Activated T-helper 1 cell treated with anti-CD3 and anti-CD28 coated beads, Interleukin-12 subunit alpha, Interleukin-12 subunit beta, Interleukin-2, Interleukin-4 antibody, amounts not matched to agents 30 ng/mL and 10 ng/mL and 1 ng/mL, durations not matched to agents 14 hours and 24 hours and 36 hours (primary cell): Measurements from ENCODE around the gene MYL7. TPM values are rescaled to one million over a fixed set of nuclear protein-coding genes. Genes with fewer than 3 reads are reported as not detected.

Source experiments
- DNase-seq: peaks from one replicate; pipeline ENCODE4 v3.0.0; 2021; ENCODE audit warnings: low spot score
- H3K27ac Mint-ChIP-seq: one replicate; pipeline ENCODE4 v1.8.0; 2021; ENCODE audit warnings: mild to moderate bottlenecking, mixed read lengths
- H3K27me3 Mint-ChIP-seq: one replicate; pipeline ENCODE4 v1.8.0; 2022; ENCODE audit warnings: mild to moderate bottlenecking, moderate library complexity, mixed read lengths; ENCODE audit not compliant: insufficient read depth
- H3K36me3 Mint-ChIP-seq: one replicate; pipeline ENCODE4 v1.8.0; 2021; ENCODE audit warnings: low read depth, mixed read lengths
- H3K4me1 Mint-ChIP-seq: one replicate; pipeline ENCODE4 v1.8.0; 2021; ENCODE audit warnings: low read depth, mixed read lengths
- H3K4me3 Mint-ChIP-seq: one replicate; pipeline ENCODE4 v1.8.0; 2021; ENCODE audit warnings: mild to moderate bottlenecking, moderate library complexity, mixed read lengths
- H3K9me3 Mint-ChIP-seq: one replicate; pipeline ENCODE4 v1.8.0; 2021; ENCODE audit warnings: mixed read lengths
- intact Hi-C: fragments of 100-400 bp; cut with micrococcal nuclease; formaldehyde crosslinking; loops from one replicate; pipeline ENCODE4 v1.15.1; 2024
- total RNA-seq: library from RNA; stranded (reverse); gene quantifications from 2 replicates; pipeline ENCODE4 v1.2.3, GENCODE V29; 2022

MYL7 gene
- total RNA-seq, 1 donor from 2014 or later, result not detected

DNA sequence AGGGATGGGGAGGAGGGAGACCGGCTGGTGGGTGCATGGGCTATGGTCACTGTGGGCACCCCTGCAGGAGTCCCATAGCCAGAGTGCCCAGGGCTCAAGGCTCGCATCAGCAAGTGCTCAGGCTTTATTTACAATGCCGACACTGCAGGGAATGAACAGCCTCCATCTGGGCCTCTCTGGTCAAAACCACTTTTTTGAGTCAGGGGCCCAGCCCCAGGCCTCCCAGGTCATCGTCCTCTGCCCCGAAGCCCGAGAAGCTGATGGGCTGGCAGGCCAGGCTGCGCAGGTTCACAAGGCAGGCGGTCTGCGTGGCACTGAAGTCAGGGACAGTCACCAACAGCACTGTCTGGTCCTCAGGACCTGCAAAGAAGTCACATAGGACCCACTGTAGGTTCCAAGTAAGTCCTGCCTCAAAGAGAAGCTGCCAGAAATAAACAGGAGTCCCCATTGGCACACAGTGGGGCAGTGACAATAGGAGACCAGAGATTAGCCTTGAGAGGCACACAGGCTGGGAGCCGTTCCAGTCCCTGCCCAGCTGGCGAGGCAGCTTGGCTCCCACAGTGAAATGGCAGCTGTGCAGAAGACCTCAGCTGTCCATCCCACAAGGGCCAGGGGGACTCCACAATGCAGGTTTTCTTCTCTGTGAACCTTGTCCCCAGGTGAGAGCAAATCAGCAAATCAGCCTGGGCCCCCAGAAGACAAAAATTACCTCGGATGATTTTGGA is 26.4 kb downstream of the MYL7 start:
- Mint-ChIP-seq H3K4me3 (no peak overlapping the region), H3K4me1 (peaks cover 7% of the 10 kb centered on the region), H3K9me3 (no peaks in the 10 kb centered on the region), H3K36me3 (peaks cover 21% of the 10 kb centered on the region), H3K27me3 (no peaks in the 10 kb centered on the region), H3K27ac (no peak overlapping the region)
- intact Hi-C loops, result no loop called here
- DNase-seq, result no peak

DNA sequence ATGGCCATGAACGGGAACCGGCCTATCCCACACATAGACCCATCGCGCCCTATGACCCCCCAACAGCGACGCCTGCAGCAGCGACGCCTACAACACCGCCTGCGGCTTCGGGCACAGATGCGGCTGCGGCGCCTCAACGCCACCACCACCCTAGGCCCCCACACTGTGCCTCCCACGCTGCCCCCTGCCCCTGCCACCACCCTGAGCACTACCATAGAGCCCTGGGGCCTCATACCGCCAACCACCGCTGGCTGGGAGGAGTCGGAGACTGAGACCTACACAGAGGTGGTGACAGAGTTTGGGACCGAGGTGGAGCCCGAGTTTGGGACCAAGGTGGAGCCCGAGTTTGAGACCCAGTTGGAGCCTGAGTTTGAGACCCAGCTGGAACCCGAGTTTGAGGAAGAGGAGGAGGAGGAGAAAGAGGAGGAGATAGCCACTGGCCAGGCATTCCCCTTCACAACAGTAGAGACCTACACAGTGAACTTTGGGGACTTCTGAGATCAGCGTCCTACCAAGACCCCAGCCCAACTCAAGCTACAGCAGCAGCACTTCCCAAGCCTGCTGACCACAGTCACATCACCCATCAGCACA is 27.3 kb downstream of the MYL7 start:
- Mint-ChIP-seq H3K27me3 (no peaks in the 10 kb centered on the region), H3K4me1 (no peaks in the 10 kb centered on the region), H3K9me3 (no peaks in the 10 kb centered on the region), H3K36me3 (peaks cover 12% of the 10 kb centered on the region), H3K4me3 (no peak overlapping the region), H3K27ac (no peak overlapping the region)
- intact Hi-C loops, result no loop called here
- DNase-seq, result no peak

DNA sequence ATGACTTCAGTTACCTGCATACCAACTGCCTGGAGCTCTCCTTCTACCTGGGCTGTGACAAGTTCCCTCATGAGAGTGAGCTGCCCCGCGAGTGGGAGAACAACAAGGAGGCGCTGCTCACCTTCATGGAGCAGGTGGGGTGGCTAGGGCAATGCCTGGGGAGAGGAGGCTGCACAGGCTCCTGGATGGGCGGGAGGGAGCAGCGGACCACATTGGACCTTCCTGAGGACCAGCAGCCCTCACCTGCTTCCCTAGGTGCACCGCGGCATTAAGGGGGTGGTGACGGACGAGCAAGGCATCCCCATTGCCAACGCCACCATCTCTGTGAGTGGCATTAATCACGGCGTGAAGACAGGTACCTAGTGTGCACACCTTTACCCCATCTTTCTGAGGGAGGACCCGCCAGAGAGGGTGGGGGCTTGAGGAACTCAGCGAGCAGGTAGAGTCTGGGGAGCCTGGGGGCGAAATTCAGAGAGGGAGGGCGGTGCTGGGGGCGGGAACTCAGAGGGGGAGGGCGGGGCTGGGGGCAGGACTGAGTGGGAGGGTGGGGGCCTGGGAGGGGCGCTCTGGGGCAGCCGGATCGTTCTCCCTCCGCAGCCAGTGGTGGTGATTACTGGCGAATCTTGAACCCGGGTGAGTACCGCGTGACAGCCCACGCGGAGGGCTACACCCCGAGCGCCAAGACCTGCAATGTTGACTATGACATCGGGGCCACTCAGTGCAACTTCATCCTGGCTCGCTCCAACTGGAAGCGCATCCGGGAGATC is 28.0 kb downstream of the MYL7 start:
- no peak for DNase-seq
- H3K4me3 Mint-ChIP-seq, result no peak overlapping the region
- peaks cover 9% of the 10 kb centered on the region for H3K36me3 Mint-ChIP-seq
- no peaks in the 10 kb centered on the region for H3K4me1 Mint-ChIP-seq
- no peaks in the 10 kb centered on the region for H3K27me3 Mint-ChIP-seq
- no peaks in the 10 kb centered on the region for H3K9me3 Mint-ChIP-seq
- H3K27ac Mint-ChIP-seq, result no peak overlapping the region
- intact Hi-C loops, result no loop called here

DNA sequence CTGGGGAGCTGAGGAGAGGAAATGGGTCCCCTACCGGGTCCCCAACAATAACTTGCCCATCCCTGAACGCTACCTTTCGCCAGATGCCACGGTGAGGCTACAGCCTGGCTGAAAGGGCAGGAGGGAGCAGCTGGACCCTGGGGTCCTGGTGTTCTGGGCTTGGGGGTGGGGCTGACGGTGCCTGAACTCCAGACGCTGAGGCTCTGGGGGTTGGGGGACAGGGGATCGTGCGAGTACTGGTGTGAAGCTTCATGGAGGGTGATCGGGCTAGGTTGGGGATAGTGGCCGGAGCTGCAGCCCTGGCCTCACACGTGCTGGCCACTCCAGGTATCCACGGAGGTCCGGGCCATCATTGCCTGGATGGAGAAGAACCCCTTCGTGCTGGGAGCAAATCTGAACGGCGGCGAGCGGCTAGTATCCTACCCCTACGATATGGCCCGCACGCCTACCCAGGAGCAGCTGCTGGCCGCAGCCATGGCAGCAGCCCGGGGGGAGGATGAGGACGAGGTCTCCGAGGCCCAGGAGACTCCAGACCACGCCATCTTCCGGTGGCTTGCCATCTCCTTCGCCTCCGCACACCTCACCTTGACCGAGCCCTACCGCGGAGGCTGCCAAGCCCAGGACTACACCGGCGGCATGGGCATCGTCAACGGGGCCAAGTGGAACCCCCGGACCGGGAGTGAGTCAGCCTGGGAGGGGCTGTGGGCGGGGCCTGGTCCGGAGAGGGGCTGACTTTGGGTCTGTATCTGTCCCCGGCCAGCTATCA is 28.7 kb downstream of the MYL7 start:
- no peak overlapping the region for H3K4me3 Mint-ChIP-seq
- H3K36me3 Mint-ChIP-seq, result peaks cover 5% of the 10 kb centered on the region
- H3K27me3 Mint-ChIP-seq, result no peaks in the 10 kb centered on the region
- intact Hi-C loops, result no loop called here
- no peaks in the 10 kb centered on the region for H3K9me3 Mint-ChIP-seq
- no peaks in the 10 kb centered on the region for H3K4me1 Mint-ChIP-seq
- no peak overlapping the region for H3K27ac Mint-ChIP-seq
- no peak for DNase-seq

DNA sequence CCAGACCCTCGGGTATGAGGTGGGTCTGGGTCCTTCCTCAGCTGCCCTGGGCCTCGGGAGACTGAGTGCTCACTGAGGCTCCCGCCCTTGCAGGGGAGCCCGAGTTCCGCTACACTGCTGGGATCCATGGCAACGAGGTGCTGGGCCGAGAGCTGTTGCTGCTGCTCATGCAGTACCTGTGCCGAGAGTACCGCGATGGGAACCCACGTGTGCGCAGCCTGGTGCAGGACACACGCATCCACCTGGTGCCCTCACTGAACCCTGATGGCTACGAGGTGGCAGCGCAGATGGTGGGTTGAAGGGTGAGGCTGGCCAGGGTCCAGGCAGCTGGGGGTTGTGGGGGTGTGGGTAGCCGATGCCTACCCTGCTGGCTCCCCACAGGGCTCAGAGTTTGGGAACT is 29.4 kb downstream of the MYL7 start:
- Mint-ChIP-seq H3K36me3 (peaks cover 5% of the 10 kb centered on the region), H3K4me3 (no peak overlapping the region), H3K9me3 (no peaks in the 10 kb centered on the region), H3K27me3 (no peaks in the 10 kb centered on the region), H3K27ac (no peak overlapping the region), H3K4me1 (no peaks in the 10 kb centered on the region)
- intact Hi-C loops, result no loop called here
- DNase-seq, result no peak

DNA sequence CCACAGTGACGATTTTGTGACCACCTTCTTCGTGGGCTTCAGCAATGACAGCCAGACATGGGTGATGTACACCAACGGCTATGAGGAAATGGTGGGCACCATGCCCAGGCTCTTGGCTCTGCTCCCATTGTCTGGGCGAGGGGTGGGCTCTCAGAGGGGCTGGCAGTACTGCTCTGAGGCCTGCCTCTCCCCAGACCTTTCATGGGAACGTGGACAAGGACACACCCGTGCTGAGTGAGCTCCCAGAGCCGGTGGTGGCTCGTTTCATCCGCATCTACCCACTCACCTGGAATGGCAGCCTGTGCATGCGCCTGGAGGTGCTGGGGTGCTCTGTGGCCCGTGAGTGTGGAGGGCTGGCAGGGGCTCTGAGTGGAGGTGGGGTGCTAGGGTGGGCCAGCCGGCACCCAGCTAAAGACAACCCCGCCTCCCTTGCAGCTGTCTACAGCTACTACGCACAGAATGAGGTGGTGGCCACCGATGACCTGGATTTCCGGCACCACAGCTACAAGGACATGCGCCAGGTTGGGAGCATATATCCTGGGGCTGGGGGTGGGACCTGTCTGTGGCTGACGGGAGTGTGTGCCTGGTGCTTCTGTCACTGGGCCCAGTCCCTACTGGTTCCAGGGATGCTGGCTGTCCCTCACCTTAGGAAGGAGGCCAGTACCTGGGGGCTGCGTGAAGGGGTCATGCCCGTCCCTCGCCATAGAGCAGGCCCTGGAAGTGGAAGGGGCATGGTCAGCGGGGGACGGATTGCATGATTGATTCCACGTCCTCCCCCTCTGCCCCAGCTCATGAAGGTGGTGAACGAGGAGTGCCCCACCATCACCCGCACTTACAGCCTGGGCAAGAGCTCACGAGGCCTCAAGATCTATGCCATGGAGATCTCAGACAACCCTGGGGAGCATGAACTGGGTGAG is 30.2 kb downstream of the MYL7 start:
- Mint-ChIP-seq H3K9me3 (no peaks in the 10 kb centered on the region), H3K36me3 (peaks cover 5% of the 10 kb centered on the region), H3K4me3 (no peak overlapping the region), H3K4me1 (no peaks in the 10 kb centered on the region), H3K27me3 (no peaks in the 10 kb centered on the region), H3K27ac (no peak overlapping the region)
- intact Hi-C loops, result no loop called here
- no peak for DNase-seq

DNA sequence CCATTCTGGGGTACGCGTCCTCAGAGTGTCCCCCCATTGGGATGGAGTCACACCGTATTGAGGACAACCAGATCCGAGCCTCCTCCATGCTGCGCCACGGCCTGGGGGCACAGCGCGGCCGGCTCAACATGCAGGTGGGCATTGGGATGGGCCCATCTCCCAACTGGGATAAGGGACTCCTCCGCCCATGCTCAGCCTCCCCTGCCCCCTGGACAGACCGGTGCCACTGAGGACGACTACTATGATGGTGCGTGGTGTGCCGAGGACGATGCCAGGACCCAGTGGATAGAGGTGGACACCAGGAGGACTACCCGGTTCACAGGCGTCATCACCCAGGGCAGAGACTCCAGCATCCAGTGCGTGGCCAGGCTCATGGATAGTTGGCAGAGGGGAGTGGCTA is 31.1 kb downstream of the MYL7 start:
- peaks cover 8% of the 10 kb centered on the region for H3K27me3 Mint-ChIP-seq
- H3K9me3 Mint-ChIP-seq, result no peaks in the 10 kb centered on the region
- no peak for DNase-seq
- H3K4me1 Mint-ChIP-seq, result peaks cover 9% of the 10 kb centered on the region
- H3K4me3 Mint-ChIP-seq, result no peak overlapping the region
- no peak overlapping the region for H3K27ac Mint-ChIP-seq
- peaks cover 5% of the 10 kb centered on the region for H3K36me3 Mint-ChIP-seq
- intact Hi-C loops, result no loop called here

DNA sequence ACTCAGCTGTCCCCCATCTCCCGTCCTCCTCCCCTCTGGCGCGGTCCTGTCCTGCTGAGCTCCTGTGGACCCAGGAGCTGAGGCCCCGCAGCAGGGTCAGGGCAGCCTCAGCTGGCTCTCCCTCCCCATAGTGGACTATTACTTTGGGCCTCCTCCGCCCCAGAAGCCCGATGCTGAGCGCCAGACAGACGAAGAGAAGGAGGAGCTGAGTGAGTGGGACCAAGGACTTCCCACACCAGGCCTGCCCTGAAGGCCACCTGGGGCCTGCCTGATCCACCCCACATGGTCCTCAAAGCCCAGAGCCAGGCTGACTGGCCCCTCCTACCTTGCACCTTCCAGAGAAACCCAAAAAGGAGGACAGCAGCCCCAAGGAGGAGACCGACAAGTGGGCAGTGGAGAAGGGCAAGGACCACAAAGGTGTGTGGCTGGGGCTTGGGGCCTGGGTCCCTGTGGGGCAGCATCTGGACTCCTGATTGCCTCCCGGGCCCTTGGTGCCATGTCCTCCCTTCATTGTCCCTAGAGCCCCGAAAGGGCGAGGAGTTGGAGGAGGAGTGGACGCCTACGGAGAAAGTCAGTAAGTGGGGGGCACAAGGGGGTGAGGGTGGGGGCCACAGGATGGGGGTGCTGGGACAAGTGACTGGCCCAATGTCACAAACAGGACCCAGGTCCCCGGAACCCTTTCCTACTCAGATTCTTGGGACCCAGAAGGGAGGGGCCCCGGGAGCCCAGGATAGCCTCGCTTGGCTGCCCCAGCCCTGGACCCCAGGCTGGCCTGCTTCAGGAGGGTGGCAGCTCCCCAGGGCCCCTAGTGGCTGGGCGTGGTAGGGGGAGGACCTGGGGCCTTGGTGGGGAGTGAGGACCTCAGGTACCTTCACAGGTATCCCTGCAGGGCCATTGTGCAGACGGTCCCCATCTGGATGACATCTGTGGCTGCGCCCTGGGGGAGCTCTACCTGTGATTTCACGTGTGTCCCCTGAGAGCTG is 32.1 kb downstream of the MYL7 start:
- DNase-seq, result no peak
- H3K27me3 Mint-ChIP-seq, result peaks cover 8% of the 10 kb centered on the region
- intact Hi-C loops, result no loop called here
- H3K36me3 Mint-ChIP-seq, result peaks cover 4% of the 10 kb centered on the region
- no peak overlapping the region for H3K27ac Mint-ChIP-seq
- peaks cover 10% of the 10 kb centered on the region for H3K4me1 Mint-ChIP-seq
- no peaks in the 10 kb centered on the region for H3K9me3 Mint-ChIP-seq
- H3K4me3 Mint-ChIP-seq, result no peak overlapping the region

DNA sequence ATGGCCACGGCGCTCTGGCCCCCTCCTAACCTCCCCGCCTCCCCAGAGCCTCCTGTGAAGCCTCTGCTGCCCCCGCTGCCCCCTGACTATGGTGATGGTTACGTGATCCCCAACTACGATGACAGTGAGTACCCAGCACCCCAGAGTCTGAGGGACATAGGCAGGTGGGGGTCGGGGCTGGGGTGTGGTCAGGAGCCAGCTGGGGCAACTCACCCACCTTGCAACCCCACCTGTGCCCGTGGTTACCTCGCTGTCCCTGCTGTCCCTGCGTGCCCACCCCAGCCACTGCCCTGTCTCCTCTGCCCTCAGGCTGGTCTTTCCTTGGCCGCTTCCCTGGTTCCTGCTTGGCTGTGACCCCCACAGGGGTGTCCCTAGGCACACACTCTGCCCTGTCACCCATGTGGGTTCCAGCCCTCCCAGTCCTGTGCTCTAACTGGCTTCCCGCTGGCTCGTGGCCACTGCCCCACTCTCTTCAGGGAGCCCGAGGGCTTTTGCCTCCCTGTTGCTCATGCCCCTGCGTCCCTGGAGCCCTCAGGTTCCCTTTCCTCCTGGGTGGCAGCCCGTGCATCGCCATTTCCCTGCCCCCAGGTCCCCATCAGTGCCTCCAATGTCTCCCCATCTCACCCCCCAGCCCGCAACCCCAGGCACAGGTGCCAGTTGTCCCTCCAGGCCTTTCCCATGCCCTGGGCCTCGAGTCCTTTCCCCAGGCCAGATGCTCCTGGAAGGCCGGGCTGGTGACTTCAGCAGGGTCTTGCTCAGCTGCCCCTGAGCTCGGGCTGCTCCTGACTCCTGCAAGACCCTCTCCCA is 33.0 kb downstream of the MYL7 start:
- H3K36me3 Mint-ChIP-seq, result no peaks in the 10 kb centered on the region
- H3K4me3 Mint-ChIP-seq, result no peak overlapping the region
- H3K27ac Mint-ChIP-seq, result no peak overlapping the region
- DNase-seq, result no peak
- no peaks in the 10 kb centered on the region for H3K9me3 Mint-ChIP-seq
- intact Hi-C loops, result no loop called here
- peaks cover 10% of the 10 kb centered on the region for H3K4me1 Mint-ChIP-seq
- peaks cover 13% of the 10 kb centered on the region for H3K27me3 Mint-ChIP-seq

DNA sequence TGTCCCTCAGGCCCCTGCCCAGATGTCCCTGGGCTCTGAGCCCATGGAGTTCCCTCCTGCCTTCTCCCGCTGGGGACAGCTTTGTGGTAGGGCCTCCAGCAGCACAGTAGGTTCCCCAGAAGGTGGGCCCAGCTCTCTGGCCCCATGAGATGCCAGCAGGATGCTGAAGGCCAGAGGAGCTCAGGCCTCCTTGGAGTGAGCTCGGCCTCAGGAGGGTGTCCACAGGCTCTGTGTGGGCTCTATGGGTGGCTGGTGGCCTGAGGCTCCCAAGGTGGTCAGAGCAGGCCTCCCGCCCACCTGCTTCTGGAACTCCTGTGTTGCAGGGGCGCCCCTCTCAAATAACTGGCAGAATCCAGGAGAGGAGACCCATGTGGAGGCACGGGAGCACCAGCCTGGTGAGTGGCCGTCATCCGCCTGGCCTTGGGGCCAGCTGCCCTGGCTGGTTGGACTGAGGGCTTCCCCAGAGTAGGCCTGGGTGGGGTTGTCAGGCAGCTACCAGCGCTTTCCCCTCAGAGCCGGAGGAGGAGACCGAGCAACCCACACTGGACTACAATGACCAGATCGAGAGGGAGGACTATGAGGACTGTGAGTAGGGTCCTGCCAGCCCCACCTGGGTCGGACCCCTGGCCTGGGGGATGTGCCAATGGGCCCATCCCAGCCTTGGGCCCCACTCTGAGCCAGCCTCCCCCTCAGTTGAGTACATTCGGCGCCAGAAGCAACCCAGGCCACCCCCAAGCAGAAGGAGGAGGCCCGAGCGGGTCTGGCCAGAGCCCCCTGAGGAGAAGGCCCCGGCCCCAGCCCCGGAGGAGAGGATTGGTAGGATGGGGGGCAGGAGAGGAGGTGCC is 33.8 kb downstream of the MYL7 start:
- Mint-ChIP-seq H3K4me3 (no peak overlapping the region), H3K27me3 (peaks cover 16% of the 10 kb centered on the region), H3K4me1 (peaks cover 10% of the 10 kb centered on the region), H3K27ac (no peak overlapping the region), H3K36me3 (no peaks in the 10 kb centered on the region), H3K9me3 (no peaks in the 10 kb centered on the region)
- no peak for DNase-seq
- intact Hi-C loops, result no loop called here
